Activated T-cell treated with anti-CD3 and anti-CD28 coated beads, Interleukin-2, amount 50 U/mL, for 4 hours (primary cell): ENCODE measurements around the gene DEFB131B. TPM values are rescaled to one million over a fixed set of nuclear protein-coding genes. Genes with fewer than 3 reads are reported as not detected.
A peak's percentile ranks its signal among the peaks of the same experiment; 100 is the strongest.
"Not testable (repeated sequence)": the region's sequence is repeated elsewhere in the genome, so short reads cannot be mapped to it uniquely, and the experiment has no call there.

ENCODE experiments used
- ATAC-seq, 2 donors: fragments of 200-7000 bp; cut with Tn5 transposase; one replicate each; pipeline ENCODE4 v1.10.0; 2021
- DNase-seq: peaks from one replicate; pipeline ENCODE4 v3.0.0-alpha.2; 2020
- H3K27me3 Mint-ChIP-seq: one replicate; pipeline ENCODE4 v1.8.0; 2021; ENCODE audit warnings: low read depth, mixed read lengths
- H3K36me3 Mint-ChIP-seq: one replicate; pipeline ENCODE4 v1.8.0; 2022; ENCODE audit warnings: mixed read lengths; ENCODE audit not compliant: insufficient read depth
- H3K4me1 Mint-ChIP-seq: one replicate; pipeline ENCODE4 v1.8.0; 2021; ENCODE audit warnings: low read depth, mixed read lengths
- H3K4me3 Mint-ChIP-seq: one replicate; pipeline ENCODE4 v1.8.0; 2021; ENCODE audit warnings: mild to moderate bottlenecking, moderate library complexity, mixed read lengths
- H3K9me3 Mint-ChIP-seq: one replicate; pipeline ENCODE4 v1.8.0; 2021; ENCODE audit warnings: mixed read lengths
- total RNA-seq, 3 donors: library from RNA; stranded (reverse); gene quantifications; one replicate each; pipeline ENCODE4 v1.2.1, GENCODE V29; 2021

The DEFB131B gene
- total RNA-seq, 3 donors from 2014 or later: not detected

- ATAC-seq, H3K4me3 Mint-ChIP-seq, H3K4me1 Mint-ChIP-seq, H3K36me3 Mint-ChIP-seq, H3K27me3 Mint-ChIP-seq, H3K9me3 Mint-ChIP-seq, DNase-seq: not testable (repeated sequence)
Measured at GRCh38 chr11:71885806-71886205, 7.6 kb downstream of the DEFB131B start.

DNA sequence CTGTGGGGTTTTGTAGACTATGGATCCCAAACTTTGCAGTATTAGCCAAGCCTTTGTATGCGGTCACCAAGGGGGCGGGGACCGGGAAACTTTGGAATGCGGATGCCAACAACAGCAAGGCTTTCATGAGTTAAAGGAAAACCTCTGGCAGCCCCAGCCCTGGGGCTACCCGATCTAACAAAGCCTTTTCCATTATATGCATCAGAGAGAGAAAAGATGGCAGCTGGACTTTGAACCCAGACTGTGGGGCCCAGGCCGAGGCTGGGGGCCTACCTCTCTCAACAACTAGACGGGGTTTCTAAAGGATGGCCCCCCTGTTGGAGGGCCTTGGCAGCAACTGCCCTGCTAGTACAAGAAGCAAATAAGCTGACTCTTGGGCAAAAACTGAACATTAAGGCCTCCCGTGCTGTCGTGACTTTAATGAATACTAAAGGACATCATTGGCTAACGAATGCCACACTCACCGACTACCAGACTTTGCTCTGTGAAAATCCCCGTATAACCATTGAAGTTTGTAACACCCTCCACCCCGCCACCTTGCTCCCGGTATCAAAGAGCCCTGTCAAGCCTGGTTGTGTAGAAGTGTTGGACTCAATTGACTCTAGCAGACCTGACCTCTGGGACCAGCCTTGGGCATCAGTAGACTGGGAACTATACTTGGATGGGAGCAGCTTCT is 10.2 kb downstream of the DEFB131B start:
- not testable (repeated sequence) for H3K27me3 Mint-ChIP-seq, H3K4me1 Mint-ChIP-seq, H3K36me3 Mint-ChIP-seq, H3K9me3 Mint-ChIP-seq, ATAC-seq, DNase-seq, H3K4me3 Mint-ChIP-seq

DNA sequence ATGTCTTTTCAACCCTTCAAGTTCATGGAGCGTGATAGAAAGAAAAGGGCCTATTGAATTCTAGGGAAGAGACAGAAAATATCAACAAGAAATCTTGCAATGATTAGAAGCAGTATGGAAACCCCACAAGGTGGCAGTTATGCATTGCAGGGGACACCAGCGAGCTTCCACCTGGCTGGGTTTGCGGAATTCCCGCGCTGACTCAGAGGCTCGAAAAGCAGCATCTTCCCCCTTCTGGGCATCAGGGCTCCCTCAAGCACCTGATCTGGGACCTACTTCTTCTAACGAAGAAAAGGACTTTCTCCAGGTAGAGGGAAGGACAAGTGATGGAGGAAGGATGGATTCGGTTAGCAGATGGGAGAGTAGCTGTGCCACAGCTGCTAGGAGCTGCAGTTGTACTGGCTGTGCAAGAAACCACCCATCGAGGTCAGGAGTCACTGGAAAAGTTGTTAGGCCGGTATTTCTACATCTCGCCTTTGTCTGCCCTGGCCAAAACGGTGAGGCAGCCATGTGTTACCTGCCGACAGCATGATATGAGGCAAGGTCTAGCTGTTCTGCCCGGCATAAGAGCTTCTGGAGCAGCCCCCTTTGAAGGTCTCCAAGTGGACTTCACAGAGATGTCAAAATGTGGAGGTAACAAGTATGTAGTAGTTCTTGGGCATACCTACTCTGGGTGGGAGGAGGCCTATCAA is 11.1 kb downstream of the DEFB131B start:
- H3K4me1 Mint-ChIP-seq, H3K9me3 Mint-ChIP-seq, H3K36me3 Mint-ChIP-seq, H3K27me3 Mint-ChIP-seq, DNase-seq, H3K4me3 Mint-ChIP-seq, ATAC-seq: not testable (repeated sequence)

- no peak overlapping the region for H3K4me3 Mint-ChIP-seq
- H3K4me1 Mint-ChIP-seq: no peaks in the 10 kb centered on the region
- ATAC-seq (no peak), DNase-seq (no peak)
- H3K36me3 Mint-ChIP-seq: peaks cover 22% of the 10 kb centered on the region
- H3K9me3 Mint-ChIP-seq: no peaks in the 10 kb centered on the region
- no peaks in the 10 kb centered on the region for H3K27me3 Mint-ChIP-seq
Measured at GRCh38 chr11:71895961-71896360, 17.7 kb downstream of the DEFB131B start.

DNA sequence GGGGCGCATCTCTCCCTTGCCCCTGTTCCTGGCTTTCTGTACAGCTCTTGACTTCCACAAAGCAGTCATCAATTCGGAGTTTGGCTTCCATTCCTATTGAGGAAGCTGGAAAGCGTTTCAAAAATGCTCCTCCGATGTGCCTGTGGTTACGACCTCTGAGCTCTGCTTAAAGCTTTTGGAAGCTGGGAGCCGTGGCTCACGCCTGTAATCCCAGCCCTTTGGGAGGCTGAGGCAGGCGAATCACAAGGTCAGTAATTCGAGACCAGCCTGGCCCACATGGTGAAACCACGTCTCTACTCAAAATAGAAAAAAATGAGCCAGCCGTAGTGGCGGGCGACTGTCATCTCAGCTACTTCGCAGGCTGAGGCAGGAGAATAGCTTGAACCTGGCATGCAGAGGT is 22.9 kb downstream of the DEFB131B start:
- not testable (repeated sequence) for H3K9me3 Mint-ChIP-seq, DNase-seq, ATAC-seq, H3K4me1 Mint-ChIP-seq, H3K27me3 Mint-ChIP-seq, H3K4me3 Mint-ChIP-seq
- H3K36me3 Mint-ChIP-seq: peaks cover 19% of the 10 kb centered on the region

DNA sequence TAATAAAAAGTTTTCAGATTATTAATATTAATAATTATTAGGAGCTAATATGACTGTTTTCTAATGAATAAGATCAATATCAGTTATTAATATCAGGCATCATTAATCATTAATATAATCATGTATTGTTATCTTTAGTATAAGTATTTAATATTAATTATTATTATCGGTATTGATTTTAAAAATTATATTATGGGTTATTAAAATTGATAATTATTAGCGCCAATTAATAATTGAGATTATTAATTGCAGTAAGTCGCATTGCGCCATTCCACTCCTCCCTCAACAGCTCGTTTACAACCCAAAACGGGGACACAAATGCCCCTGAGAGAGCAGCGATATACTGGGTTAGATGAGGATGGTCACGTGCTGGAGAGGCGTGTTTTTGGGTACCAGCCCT is 30.0 kb downstream of the DEFB131B start:
- H3K36me3 Mint-ChIP-seq: peaks cover 30% of the 10 kb centered on the region
- H3K27me3 Mint-ChIP-seq: no peaks in the 10 kb centered on the region
- H3K4me1 Mint-ChIP-seq: peaks cover 11% of the 10 kb centered on the region
- H3K9me3 Mint-ChIP-seq: no peaks in the 10 kb centered on the region
- DNase-seq (no peak), ATAC-seq (no peak)
- no peak overlapping the region for H3K4me3 Mint-ChIP-seq

DNA sequence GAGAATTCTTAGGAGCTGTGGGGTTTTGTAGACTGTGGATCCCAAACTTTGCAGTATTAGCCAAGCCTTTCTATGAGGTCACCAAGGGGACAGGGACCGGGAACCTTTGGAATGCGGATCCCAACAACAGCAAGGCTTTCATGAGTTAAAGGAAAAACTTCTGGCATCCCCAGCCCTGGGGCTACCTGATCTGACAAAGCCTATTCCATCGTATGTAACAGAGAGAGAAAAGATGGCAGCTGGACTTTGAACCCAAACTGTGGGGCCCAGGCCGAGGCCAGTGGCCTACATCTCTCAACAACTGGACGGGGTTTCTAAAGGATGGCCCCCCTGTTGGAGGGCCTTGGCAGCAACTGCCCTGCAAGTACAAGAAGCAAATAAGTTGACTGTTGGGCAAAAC is 32.5 kb downstream of the DEFB131B start:
- H3K9me3 Mint-ChIP-seq, ATAC-seq, H3K27me3 Mint-ChIP-seq, H3K4me3 Mint-ChIP-seq, DNase-seq: not testable (repeated sequence)
- Mint-ChIP-seq H3K4me1 (peaks cover 11% of the 10 kb centered on the region), H3K36me3 (peaks cover 37% of the 10 kb centered on the region)

DNA sequence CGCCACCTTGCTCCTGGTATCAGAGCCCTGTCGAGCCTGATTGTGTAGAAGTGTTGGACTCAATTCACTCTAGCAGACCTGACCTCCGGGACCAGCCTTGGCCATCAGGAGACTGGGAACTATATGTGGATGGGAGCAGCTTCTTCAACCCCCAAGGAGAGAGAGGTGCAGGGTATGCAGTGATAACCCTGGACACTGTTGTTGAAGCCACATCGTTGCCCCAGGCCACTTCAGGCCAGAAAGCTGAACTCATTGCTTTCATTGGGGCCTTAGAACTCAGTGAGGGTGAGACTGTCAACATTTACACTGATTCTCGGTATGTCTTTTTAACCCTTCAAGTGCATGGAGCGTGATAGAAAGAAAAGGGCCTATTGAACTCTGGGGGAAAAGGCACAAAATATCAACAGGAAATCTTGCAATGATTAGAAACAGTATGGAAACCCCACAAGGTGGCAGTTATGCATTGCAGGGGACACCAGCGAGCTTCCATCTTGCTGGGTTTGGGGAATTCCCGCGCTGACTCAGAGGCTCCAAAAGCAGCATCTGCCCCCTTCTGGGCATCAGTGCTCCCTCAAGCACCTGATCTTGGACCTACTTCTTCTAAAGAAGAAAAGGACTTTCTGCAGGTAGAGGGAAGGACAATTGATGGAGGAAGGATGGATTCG is 33.2 kb downstream of the DEFB131B start:
- H3K27me3 Mint-ChIP-seq, H3K4me3 Mint-ChIP-seq, H3K9me3 Mint-ChIP-seq, ATAC-seq: not testable (repeated sequence)
- H3K36me3 Mint-ChIP-seq: peaks cover 38% of the 10 kb centered on the region
- DNase-seq: peak; percentile 34
- peaks cover 11% of the 10 kb centered on the region for H3K4me1 Mint-ChIP-seq

DNA sequence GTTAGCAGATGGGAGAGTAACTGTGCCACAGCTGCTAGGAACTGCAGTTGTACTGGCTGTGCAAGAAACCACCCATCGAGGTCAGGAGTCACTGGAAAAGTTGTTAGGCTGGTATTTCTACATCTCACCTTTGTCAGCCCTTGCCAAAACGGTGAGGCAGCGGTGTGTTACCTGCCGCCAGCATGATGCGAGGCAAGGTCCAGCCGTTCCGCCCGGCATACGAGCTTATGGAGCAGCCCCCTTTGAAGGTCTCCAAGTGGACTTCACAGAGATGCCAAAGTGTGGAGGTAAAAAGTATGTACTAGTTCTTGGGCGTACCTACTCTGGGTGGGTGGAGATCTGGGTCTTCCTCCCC is 33.7 kb downstream of the DEFB131B start:
- not testable (repeated sequence) for H3K9me3 Mint-ChIP-seq, H3K27me3 Mint-ChIP-seq, DNase-seq, ATAC-seq, H3K4me3 Mint-ChIP-seq
- peaks cover 39% of the 10 kb centered on the region for H3K36me3 Mint-ChIP-seq
- H3K4me1 Mint-ChIP-seq: peaks cover 11% of the 10 kb centered on the region

DNA sequence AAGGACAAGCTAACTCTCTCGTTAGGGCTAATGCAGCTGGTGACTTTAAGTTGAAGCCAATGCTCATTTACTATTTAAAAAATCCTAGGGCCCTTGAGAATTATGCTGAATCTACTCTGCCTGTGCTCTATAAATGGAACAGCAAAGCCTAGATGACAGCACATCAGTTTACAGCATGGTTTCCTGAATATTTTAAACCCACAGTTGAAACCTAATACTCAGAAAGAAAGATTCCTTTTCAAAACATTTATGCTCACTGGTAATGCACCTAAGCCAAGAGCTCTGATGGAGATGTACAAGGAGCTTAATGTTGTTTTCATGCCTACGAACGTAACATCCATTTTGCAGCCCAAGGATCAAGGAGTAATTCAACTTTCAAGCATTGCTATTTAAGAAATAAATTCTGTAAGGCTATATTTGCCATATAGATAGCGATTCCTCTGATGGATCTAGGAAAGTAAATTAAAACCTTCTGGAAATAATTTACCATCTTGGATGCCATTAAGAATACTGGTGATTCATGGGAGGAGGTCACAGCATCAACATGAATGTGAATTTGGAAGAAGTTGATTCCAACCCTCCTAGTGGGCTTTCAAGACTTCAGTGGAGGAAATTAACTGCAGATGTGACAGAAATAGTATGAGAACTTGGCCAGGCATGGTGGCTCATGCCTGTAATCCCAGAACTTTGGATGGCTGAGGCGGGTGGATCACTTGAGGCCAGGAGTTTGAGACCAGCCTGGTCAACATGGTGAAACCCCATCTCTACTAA is 35.7 kb downstream of the DEFB131B start:
- ATAC-seq: no peak
- Mint-ChIP-seq H3K4me3 (no peak overlapping the region), H3K27me3 (no peaks in the 10 kb centered on the region), H3K9me3 (no peaks in the 10 kb centered on the region), H3K36me3 (peaks cover 43% of the 10 kb centered on the region), H3K4me1 (peaks cover 11% of the 10 kb centered on the region)
- DNase-seq: no peak

DNA sequence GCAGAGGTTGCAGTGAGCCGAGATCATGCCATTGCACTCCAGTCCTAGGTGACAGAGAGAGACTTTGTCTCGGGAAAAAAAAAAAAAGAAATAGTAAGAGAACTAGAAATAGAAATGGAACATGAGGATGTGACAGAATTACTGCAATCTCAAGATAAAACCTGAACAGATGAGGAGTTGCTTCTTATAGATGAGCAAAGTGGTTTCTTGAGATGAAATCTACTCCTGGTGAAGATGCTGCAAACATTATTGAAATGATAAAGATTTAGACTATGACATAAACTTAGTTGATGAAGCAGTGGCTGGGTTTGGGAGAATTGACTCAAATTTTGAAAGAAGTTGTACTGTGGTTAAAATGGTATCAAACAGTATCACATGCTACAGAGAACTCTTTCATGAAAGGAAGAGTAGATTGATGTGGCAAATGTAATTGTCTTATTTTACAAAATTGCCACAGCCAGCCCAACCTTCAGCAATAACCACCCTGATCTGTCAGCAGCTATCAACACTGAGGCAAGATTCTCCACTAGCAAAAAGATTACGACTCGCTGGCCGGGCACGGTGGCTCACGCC is 36.5 kb downstream of the DEFB131B start:
- Mint-ChIP-seq H3K27me3 (no peaks in the 10 kb centered on the region), H3K9me3 (no peaks in the 10 kb centered on the region), H3K36me3 (peaks cover 43% of the 10 kb centered on the region), H3K4me1 (peaks cover 11% of the 10 kb centered on the region), H3K4me3 (no peak overlapping the region)
- ATAC-seq (peak; percentile 46 to 66), DNase-seq (no peak)

GRCh38 chr11:71917646-71918140 is 39.4 kb downstream of the DEFB131B start:
- ATAC-seq: no peak
- DNase-seq: no peak
- Mint-ChIP-seq H3K4me1 (no peaks in the 10 kb centered on the region), H3K4me3 (no peak overlapping the region), H3K36me3 (peaks cover 33% of the 10 kb centered on the region), H3K9me3 (no peaks in the 10 kb centered on the region), H3K27me3 (no peaks in the 10 kb centered on the region)

DNA sequence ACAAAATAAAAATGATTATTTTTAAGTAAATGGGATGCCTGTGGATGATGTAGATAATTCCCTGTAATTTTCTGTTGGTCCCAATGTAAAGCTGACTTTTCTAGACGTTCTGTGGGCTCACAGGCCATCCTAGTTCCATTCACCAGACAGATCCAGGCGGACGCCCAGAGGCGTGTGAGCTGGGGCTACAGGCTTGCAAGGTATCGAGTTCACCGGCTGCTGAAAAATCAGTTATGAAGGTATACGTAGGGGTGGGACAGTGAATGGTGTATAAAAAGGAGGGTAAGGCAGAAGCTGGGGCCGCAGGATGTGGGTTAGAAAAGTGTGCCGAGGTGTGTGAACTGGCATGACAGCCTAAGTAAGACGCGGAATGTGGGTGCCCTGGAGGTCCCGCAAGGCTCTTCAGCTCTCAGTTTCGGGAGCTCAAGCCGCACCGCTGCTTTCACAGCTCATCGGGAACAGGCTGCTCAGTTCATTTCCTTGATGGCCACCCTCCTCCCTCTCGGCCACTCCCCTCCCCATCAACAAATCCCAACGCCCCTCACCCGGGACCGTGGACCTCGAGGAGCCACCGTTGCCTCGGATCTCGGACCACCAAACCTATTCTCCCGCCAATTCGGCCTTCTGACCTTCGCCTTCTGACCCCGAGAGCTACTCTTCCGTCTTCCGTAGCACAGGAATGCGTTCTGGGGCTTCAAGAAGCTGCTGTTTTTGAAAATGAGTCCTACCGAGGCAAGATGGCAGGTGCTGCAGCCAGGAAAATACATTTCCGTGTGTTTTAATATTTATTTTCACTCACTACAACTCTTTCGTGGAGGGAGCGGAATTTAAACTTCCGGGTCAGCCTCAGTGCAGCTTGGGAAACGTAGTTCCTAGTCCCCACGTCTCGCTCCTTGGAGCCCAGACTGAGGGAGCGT is 49.8 kb downstream of the DEFB131B start, which contains the start of gene XNDC1N:
Gene XNDC1N, minus strand, starts transcription at position 775 of the 917 bp plus-strand sequence. CDS start 5,241 bp downstream, outside the sequence.
- peaks cover 42% of the 10 kb centered on the region for H3K4me1 Mint-ChIP-seq
- ATAC-seq (peak; percentile 84 to 86), DNase-seq (peak; percentile 30)
- no peaks in the 10 kb centered on the region for H3K27me3 Mint-ChIP-seq
- H3K9me3 Mint-ChIP-seq: no peaks in the 10 kb centered on the region
- peak within 1 kb of the TSS; percentile 99 for H3K4me3 Mint-ChIP-seq
- H3K36me3 Mint-ChIP-seq: no peaks in the 10 kb centered on the region
